AG09309 (cell line): ENCODE measurements around the gene MMUT.
"Not testable (repeated sequence)": the region's sequence is repeated elsewhere in the genome, so short reads cannot be mapped to it uniquely, and the experiment has no call there.

Experiments
- DNase-seq: peaks from one replicate; pipeline ENCODE4 v3.0.0-alpha.2; 2010; ENCODE audit warnings: low read depth
- H3K4me3 ChIP-seq: 2 replicates; pipeline ENCODE4 v1.5.1; 2011; ENCODE audit warnings: mild to moderate bottlenecking, low read depth, low read length, moderate library complexity; ENCODE audit not compliant: control insufficient read depth
- TF ChIP-seq, protein P1 (sequence below): IDR thresholded peaks from 2 replicates; pipeline ENCODE4 v1.5.1; 2011; ENCODE audit warnings: mild to moderate bottlenecking, low read depth, low read length, inconsistent platforms; ENCODE audit not compliant: insufficient read depth, control insufficient read depth; ENCODE audit errors: missing control alignments

The MMUT gene

DNA sequence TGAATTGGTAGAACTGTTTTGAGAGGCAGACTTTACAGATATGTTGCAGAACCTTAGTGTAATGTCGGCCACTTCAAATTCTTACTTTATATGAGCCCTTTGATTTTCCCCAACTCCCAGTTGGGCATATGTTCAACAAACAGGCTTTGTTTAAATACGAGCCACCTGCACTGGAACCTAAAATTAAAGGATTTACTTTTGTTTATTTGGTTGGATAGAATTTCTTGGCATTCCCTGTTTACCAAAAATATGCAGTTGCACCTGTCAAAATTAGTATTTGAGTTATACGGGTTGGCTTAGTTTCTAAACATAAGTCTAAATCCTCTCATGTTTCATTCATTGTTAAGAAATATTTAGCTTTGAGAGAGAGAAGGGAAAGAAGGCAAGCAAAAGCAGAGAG, 34.3 kb upstream of the MMUT start:
- no peak for DNase-seq
- TF ChIP-seq, protein P1, sequence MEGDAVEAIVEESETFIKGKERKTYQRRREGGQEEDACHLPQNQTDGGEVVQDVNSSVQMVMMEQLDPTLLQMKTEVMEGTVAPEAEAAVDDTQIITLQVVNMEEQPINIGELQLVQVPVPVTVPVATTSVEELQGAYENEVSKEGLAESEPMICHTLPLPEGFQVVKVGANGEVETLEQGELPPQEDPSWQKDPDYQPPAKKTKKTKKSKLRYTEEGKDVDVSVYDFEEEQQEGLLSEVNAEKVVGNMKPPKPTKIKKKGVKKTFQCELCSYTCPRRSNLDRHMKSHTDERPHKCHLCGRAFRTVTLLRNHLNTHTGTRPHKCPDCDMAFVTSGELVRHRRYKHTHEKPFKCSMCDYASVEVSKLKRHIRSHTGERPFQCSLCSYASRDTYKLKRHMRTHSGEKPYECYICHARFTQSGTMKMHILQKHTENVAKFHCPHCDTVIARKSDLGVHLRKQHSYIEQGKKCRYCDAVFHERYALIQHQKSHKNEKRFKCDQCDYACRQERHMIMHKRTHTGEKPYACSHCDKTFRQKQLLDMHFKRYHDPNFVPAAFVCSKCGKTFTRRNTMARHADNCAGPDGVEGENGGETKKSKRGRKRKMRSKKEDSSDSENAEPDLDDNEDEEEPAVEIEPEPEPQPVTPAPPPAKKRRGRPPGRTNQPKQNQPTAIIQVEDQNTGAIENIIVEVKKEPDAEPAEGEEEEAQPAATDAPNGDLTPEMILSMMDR = no peak
- no peak overlapping the region for H3K4me3 ChIP-seq

DNA sequence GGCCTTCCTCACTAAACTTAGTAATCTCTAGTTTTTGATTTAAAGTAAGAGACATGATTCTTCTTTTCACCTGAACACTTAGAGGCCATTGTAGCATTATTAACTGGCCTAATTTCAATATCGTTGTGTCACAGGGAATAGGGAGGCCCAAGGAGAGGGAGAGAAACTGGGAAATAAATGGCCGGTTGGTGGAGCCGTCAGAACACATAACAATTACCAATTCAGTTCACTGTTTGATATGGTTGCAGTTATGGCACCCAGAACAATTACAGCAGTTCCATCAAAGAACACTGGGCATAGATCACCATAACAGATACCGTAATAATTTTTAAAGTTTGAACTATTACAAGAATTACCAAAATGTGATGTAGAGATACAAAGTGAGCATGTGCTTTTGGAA, 27.6 kb upstream of the MMUT start:
- no peak for DNase-seq
- TF ChIP-seq, protein P1 = no peak
- H3K4me3 ChIP-seq = no peak overlapping the region

DNA sequence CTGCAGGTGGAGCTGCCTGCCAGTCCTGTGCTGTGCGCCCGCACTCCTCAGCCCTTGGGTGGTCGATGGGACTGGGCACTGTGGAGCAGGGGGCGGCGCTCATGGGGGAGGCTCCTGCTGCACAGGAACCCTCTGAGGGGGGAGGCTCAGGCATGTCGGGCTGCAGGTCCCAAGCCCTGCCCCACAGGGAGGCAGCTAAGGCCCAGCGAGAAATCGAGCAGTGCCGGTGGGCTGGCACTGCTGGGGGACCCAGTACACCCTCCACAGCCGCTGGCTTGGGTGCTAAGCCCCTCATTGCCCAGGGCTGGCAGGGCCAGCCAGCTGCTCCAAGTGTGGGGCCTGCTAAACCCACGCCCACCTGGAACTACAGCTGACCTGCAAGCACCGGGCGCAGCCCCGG, 20.3 kb upstream of the MMUT start:
- H3K4me3 ChIP-seq, DNase-seq: not testable (repeated sequence)

DNA sequence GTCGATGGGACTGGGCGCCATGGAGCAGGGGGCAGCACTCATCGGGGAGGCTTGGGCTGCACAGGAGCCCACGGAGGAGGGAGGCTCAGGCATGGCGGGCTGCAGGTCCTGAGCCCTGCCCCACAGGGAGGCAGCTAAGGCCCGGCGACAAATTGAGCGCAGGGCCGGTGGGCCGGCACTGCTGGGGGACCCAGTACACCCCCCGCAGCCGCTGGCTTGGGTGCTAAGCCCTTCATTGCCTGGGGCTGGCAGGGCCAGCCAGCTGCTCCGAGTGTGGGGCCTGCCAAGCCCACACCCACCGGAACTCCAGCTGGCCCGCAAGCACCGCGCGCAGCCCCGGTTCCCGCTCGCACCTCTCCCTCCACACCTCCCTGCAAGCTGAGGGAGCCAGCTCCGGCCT, 18.8 kb upstream of the MMUT start:
- DNase-seq, H3K4me3 ChIP-seq: not testable (repeated sequence)

- TF ChIP-seq, protein P1 = no peak
- no peak for DNase-seq
- no peak overlapping the region for H3K4me3 ChIP-seq
These were observed 16.4 kb upstream of the MMUT start for GRCh38 chr6:49479308-49479970.

- H3K4me3 ChIP-seq, DNase-seq: not testable (repeated sequence)
These were observed 13.5 kb upstream of the MMUT start for GRCh38 chr6:49476564-49476963.

DNA sequence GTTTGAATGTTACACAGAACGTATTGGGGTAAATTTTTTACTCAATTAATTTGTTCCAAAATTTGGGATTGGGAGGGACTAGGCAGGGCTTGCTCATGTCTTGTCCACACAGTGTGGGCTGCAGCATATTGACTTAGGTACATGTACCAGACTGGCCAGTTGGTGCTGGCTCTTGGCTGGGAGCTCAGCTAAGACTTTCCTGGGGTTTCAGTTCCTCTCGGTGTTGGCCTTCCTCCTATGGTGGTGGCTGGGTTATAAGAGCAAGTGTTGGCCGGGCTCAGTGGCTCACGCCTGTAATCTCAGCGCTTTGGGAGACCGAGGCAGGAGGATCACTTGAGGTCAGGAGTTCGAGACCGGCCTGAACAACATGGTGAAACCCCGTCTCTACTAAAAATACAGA, 5.0 kb upstream of the MMUT start:
- DNase-seq = no peak
- TF ChIP-seq, protein P1 = no peak
- H3K4me3 ChIP-seq = no peak overlapping the region

GRCh38 chr6:49464691-49465090, 1.6 kb upstream of the MMUT start:
- TF ChIP-seq, protein P1 = no peak
- no peak for DNase-seq
- no peak overlapping the region for H3K4me3 ChIP-seq
